Left lung (tissue), 10 donors: ENCODE results near the gene CD300LF. TPM values are rescaled to one million over a fixed set of nuclear protein-coding genes. Genes with fewer than 3 reads are reported as not detected.

Experiments used
- ATAC-seq: fragments of 200-7000 bp; cut with Tn5 transposase; one replicate; pipeline ENCODE4 v1.9.1; 2020; ENCODE audit warnings: moderate library complexity
- DNase-seq, 4 donors: peaks; one replicate each; pipeline ENCODE4 v3.0.0-alpha.2; 2013 to 2020
- H3K27ac ChIP-seq, 2 donors: fragments of 200-600 bp; sonication (generic) in 1 of 2; one replicate each; pipeline versions ENCODE4 v1.5.0 to v1.8.0; 2020 to 2021
- H3K27me3 ChIP-seq, 2 donors: fragments of 200-600 bp; sonication (generic) in 1 of 2; one replicate each; pipeline versions ENCODE4 v1.5.0 to v1.8.0; 2020 to 2021
- H3K36me3 ChIP-seq, 2 donors: fragments of 200-600 bp; sonication (generic) in 1 of 2; one replicate each; pipeline versions ENCODE4 v1.5.0 to v1.8.0; 2020 to 2021
- H3K4me1 ChIP-seq, 2 donors: fragments of 200-600 bp; one replicate each; pipeline ENCODE4 v1.8.0; 2021
- H3K4me3 ChIP-seq, 2 donors: fragments of 200-600 bp; sonication (generic) in 1 of 2; one replicate each; pipeline versions ENCODE4 v1.5.0 to v1.8.0; 2020 to 2021; ENCODE audit warnings: mild to moderate bottlenecking in 1 of 2
- H3K9me3 ChIP-seq, 2 donors: fragments of 200-600 bp; sonication (generic) in 1 of 2; one replicate each; pipeline versions ENCODE4 v1.5.0 to v1.8.0; 2020 to 2021
- CTCF ChIP-seq, 2 donors: fragments of 200-600 bp; sonication (generic) in 1 of 2; IDR thresholded peaks; one replicate each; pipeline versions ENCODE4 v1.5.0 to v1.8.0; 2021; ENCODE audit warnings: antibody characterized with exemption in 2 of 2
- intact Hi-C, 2 donors: fragments of 100-400 bp; cut with DNase I; formaldehyde crosslinking; loops; one replicate each; pipeline versions ENCODE4 v1.11.2 to v1.14.2; 2022
- polyA plus RNA-seq, 6 donors: library from polyadenylated mRNA; unstranded; fragments of 120-200 nt; gene quantifications; one replicate each; pipeline ENCODE4 v1.2.1, GENCODE V29; 2013; ENCODE audit not compliant: insufficient read length in 6 of 6
- total RNA-seq, 2 donors: library from RNA; stranded (reverse); fragmentation: NEBNext Ultra II Directional; extraction: Animal tissue kit (Norgen Biotek cat#: 25700); gene quantifications; one replicate each; pipeline ENCODE4 v1.2.1, GENCODE V29; 2021
- donor health status: DM: no; HTN: yes; CAD: no.
- donor health status: DM: no; HTN: no; CAD: no.

The CD300LF gene
- total and polyA plus RNA-seq, 8 donors, result 0.33 to 26.7 (median 0.76) TPM

GRCh38 chr17:74750039-74750326 is 37.3 kb upstream of the CD300LF start:
- no peaks in the 10 kb centered on the region for H3K9me3 ChIP-seq
- no peaks in the 10 kb centered on the region for H3K36me3 ChIP-seq
- H3K4me1 ChIP-seq, result peaks cover 18 to 79% of the 10 kb centered on the region in 2 donors
- H3K27ac ChIP-seq, result peak overlapping the region in 1 of 2 donors; percentile 88
- DNase-seq (peak in 1 of 4 donors; percentile 53), ATAC-seq (no peak)
- intact Hi-C loops, result no loop called here
- no peak for TF ChIP-seq CTCF (IDR thresholded peaks at IDR 0.05)
- no peaks in the 10 kb centered on the region for H3K27me3 ChIP-seq
- H3K4me3 ChIP-seq, result peak overlapping the region; percentile 80 to 88

- DNase-seq (peak in 1 of 4 donors; percentile 84), ATAC-seq (peak; percentile 3)
- no peaks in the 10 kb centered on the region for H3K36me3 ChIP-seq
- H3K4me1 ChIP-seq, result peaks cover 18 to 83% of the 10 kb centered on the region in 2 donors
- H3K4me3 ChIP-seq, result peak overlapping the region; percentile 80 to 88
- intact Hi-C loops, result no loop called here
- TF ChIP-seq CTCF (IDR thresholded peaks at IDR 0.05), result no peak
- peak overlapping the region in 1 of 2 donors; percentile 88 for H3K27ac ChIP-seq
- no peaks in the 10 kb centered on the region for H3K27me3 ChIP-seq
- H3K9me3 ChIP-seq, result no peaks in the 10 kb centered on the region
Measured at GRCh38 chr17:74749279-74750038, 36.7 kb upstream of the CD300LF start.

GRCh38 chr17:74748529-74749278 is 36.0 kb upstream of the CD300LF start, which contains the start of gene NHERF1:
TSS of gene NHERF1 (plus strand) at chr17:74748628. CDS start at chr17:74748847, 219 bp downstream.
- H3K4me3 ChIP-seq, result peak within 1 kb of the TSS; percentile 80 to 88
- peak within 1 kb of the TSS; percentile 73 to 88 for H3K27ac ChIP-seq
- peaks cover 18 to 86% of the 10 kb centered on the region in 2 donors for H3K4me1 ChIP-seq
- DNase-seq, result peak; percentile 88 to 99 (median 95)
- peak; percentile 93 for ATAC-seq
- peak in 1 of 2 donors; percentile 1 for TF ChIP-seq CTCF (IDR thresholded peaks at IDR 0.05)
- intact Hi-C loops, result no loop called here
- no peaks in the 10 kb centered on the region for H3K36me3 ChIP-seq
- H3K27me3 ChIP-seq, result no peaks in the 10 kb centered on the region
- no peaks in the 10 kb centered on the region for H3K9me3 ChIP-seq

GRCh38 chr17:74748279-74748528 is 35.5 kb upstream of the CD300LF start:
- H3K36me3 ChIP-seq, result no peaks in the 10 kb centered on the region
- peaks cover 18 to 90% of the 10 kb centered on the region in 2 donors for H3K4me1 ChIP-seq
- peak overlapping the region; percentile 80 to 88 for H3K4me3 ChIP-seq
- intact Hi-C loops, result no loop called here
- ATAC-seq (no peak), DNase-seq (no peak)
- TF ChIP-seq CTCF (IDR thresholded peaks at IDR 0.05), result peak; percentile 14 to 56
- peak overlapping the region; percentile 73 to 88 for H3K27ac ChIP-seq
- no peaks in the 10 kb centered on the region for H3K9me3 ChIP-seq
- no peaks in the 10 kb centered on the region for H3K27me3 ChIP-seq

- no peak overlapping the region for H3K4me3 ChIP-seq
- H3K36me3 ChIP-seq, result no peaks in the 10 kb centered on the region
- ATAC-seq, result no peak
- peak in 1 of 4 donors; percentile 24 for DNase-seq
- peaks cover 20 to 92% of the 10 kb centered on the region in 2 donors for H3K4me1 ChIP-seq
- no peaks in the 10 kb centered on the region for H3K27me3 ChIP-seq
- intact Hi-C loops, result no loop called here
- peak overlapping the region in 1 of 2 donors; percentile 88 for H3K27ac ChIP-seq
- no peaks in the 10 kb centered on the region for H3K9me3 ChIP-seq
- TF ChIP-seq CTCF (IDR thresholded peaks at IDR 0.05), result no peak
Measured at GRCh38 chr17:74746922-74747321, 34.2 kb upstream of the CD300LF start.
